Loucy (cell line): ENCODE data around the gene ALKBH5.
A peak's percentile ranks its signal among the peaks of the same experiment; 100 is the strongest.

Experiments used
- CTCF ChIP-seq: fragments of 200-600 bp; sonication (generic); conservative IDR thresholded peaks from 2 replicates; pipeline ENCODE4 v1.5.1; 2014; ENCODE audit warnings: mild to moderate bottlenecking, antibody characterized with exemption, low read length
- EZH2phosphoT487 ChIP-seq: fragments of 200-600 bp; IDR thresholded peaks from 2 replicates; pipeline ENCODE4 v1.6.1; 2018; ENCODE audit warnings: antibody characterized with exemption, mild to moderate bottlenecking, moderate library complexity, borderline replicate concordance

GRCh38 chr17:18191967-18192366, 8.3 kb downstream of the ALKBH5 start:
- no peak for TF ChIP-seq EZH2phosphoT487
- TF ChIP-seq CTCF = peak; percentile 44
